ENCODE measurements around the gene PUS10.

DNA sequence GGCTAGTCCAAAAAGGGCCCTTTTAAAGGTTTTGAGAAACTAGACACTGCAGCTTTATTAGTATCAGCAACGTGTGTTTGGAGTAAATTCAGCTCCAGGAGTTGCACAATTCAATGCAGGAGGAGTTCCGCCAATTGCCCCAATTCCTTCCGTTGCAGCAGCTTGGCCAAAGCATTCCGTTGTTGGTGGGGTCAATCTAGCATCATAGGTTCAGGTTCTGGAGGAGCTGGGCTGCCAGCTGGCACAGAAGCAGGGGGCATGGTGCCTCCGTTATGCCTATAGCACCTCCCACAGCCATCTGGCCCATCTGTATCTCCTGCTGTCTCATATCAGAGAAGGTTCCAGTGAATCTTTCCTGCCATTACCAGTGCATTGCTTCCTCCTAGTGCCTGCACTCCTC lies 81.3 kb downstream of the PUS10 start:
- TF ChIP-seq, protein P1, sequence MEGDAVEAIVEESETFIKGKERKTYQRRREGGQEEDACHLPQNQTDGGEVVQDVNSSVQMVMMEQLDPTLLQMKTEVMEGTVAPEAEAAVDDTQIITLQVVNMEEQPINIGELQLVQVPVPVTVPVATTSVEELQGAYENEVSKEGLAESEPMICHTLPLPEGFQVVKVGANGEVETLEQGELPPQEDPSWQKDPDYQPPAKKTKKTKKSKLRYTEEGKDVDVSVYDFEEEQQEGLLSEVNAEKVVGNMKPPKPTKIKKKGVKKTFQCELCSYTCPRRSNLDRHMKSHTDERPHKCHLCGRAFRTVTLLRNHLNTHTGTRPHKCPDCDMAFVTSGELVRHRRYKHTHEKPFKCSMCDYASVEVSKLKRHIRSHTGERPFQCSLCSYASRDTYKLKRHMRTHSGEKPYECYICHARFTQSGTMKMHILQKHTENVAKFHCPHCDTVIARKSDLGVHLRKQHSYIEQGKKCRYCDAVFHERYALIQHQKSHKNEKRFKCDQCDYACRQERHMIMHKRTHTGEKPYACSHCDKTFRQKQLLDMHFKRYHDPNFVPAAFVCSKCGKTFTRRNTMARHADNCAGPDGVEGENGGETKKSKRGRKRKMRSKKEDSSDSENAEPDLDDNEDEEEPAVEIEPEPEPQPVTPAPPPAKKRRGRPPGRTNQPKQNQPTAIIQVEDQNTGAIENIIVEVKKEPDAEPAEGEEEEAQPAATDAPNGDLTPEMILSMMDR (IDR thresholded peaks at IDR 0.05; ENCODE audit: low read depth, low read length), result no peak
- TF ChIP-seq POLR2A (IDR thresholded peaks at IDR 0.05; ENCODE audit: extremely low read depth, insufficient read length), result no peak

Measured in NB4 (cell line).